DND-41 (cell line): ENCODE data around the gene GALNT1.
A peak's percentile ranks its signal among the peaks of the same experiment; 100 is the strongest.

Source experiments
- ATAC-seq: fragments of 200-7000 bp; cut with Tn5 transposase; 3 replicates; pipeline ENCODE4 v1.9.1; 2021; ENCODE audit warnings: low read depth; ENCODE audit not compliant: insufficient read depth
- DNase-seq: peaks from one replicate; pipeline ENCODE4 v3.0.0-alpha.2; 2020
- H2AFZ ChIP-seq: 2 replicates; pipeline ENCODE4 v1.6.0; 2012; ENCODE audit warnings: low read depth, low read length
- H3K27ac ChIP-seq: 2 replicates; pipeline ENCODE4 v1.5.1; 2012; ENCODE audit warnings: low read length, inconsistent platforms
- H3K27me3 ChIP-seq: fragments of 200-600 bp; sonication (generic); 2 replicates; pipeline ENCODE4 v1.6.0; 2012; ENCODE audit warnings: low read length, mild to moderate bottlenecking, inconsistent platforms; ENCODE audit not compliant: insufficient read depth, poor library complexity
- H3K36me3 ChIP-seq: 2 replicates; pipeline ENCODE4 v1.5.1; 2012; ENCODE audit warnings: low read length, inconsistent platforms; ENCODE audit not compliant: insufficient read depth
- H3K4me1 ChIP-seq: 2 replicates; pipeline ENCODE4 v1.5.1; 2012; ENCODE audit warnings: mild to moderate bottlenecking, low read length; ENCODE audit not compliant: insufficient read depth
- H3K4me2 ChIP-seq: 2 replicates; pipeline ENCODE4 v1.6.0; 2012; ENCODE audit warnings: mild to moderate bottlenecking, moderate library complexity, low read length, inconsistent platforms; ENCODE audit not compliant: insufficient read depth
- H3K4me3 ChIP-seq, 2 experiments: fragments of 200-600 bp in 1 of 2; shearing (Covaris generic) in 1 of 2; 2 replicates each; pipeline ENCODE4 v1.5.1; 2012 to 2016; ENCODE audit warnings: inconsistent platforms in 2 of 2, low read length in 2 of 2, mild to moderate bottlenecking in 2 of 2, low read depth in 1 of 2, moderate library complexity in 1 of 2
- H3K79me2 ChIP-seq: 2 replicates; pipeline ENCODE4 v1.6.0; 2012; ENCODE audit warnings: low read length, inconsistent platforms; ENCODE audit not compliant: insufficient read depth
- H3K9ac ChIP-seq: 2 replicates; pipeline ENCODE4 v1.6.0; 2012; ENCODE audit warnings: low read depth, mild to moderate bottlenecking, inconsistent platforms, low read length, moderate library complexity
- H3K9me3 ChIP-seq: 2 replicates; pipeline ENCODE4 v1.5.1; 2012; ENCODE audit warnings: low read length, moderate library complexity, mild to moderate bottlenecking, inconsistent platforms; ENCODE audit not compliant: insufficient read depth, severe bottlenecking
- H4K20me1 ChIP-seq: 2 replicates; pipeline ENCODE4 v1.6.0; 2012; ENCODE audit warnings: low read length; ENCODE audit not compliant: insufficient read depth
- CTCF ChIP-seq: IDR thresholded peaks from 2 replicates; pipeline ENCODE4 v1.5.1; 2012; ENCODE audit warnings: borderline replicate concordance, low read length, moderate library complexity, mild to moderate bottlenecking; ENCODE audit not compliant: poor library complexity, severe bottlenecking; ENCODE audit errors: extremely low read depth
- EZH2 ChIP-seq: IDR thresholded peaks from 3 replicates; pipeline ENCODE4 v1.6.1; 2012; ENCODE audit warnings: borderline replicate concordance, low read depth, mild to moderate bottlenecking, moderate library complexity, low read length, inconsistent platforms; ENCODE audit not compliant: severe bottlenecking

The GALNT1 gene

GRCh38 chr18:35581546-35581897 is at the start of gene GALNT1:
Gene GALNT1, plus strand, starts transcription at chr18:35581740. Its CDS starts 72,923 bp downstream, at chr18:35654663.
- Histone ChIP-seq H4K20me1 (peaks cover 13% of the 10 kb centered on the region; the same call in 1 of the 2 replicates), H3K79me2 (peaks cover 43% of the 10 kb centered on the region), H3K9me3 (peaks cover 6% of the 10 kb centered on the region), H3K4me3 (peak within 1 kb of the TSS; percentile 78 to 80), H3K4me2 (peak within 1 kb of the TSS; percentile 88), H3K9ac (peak within 1 kb of the TSS; percentile 88), H3K27me3 (peaks cover 8% of the 10 kb centered on the region), H2AFZ (peak within 1 kb of the TSS; percentile 86), H3K4me1 (peaks cover 28% of the 10 kb centered on the region), H3K27ac (peak within 1 kb of the TSS; percentile 77), H3K36me3 (0 out of 2 replicates have a peak, but pooled peaks cover 3% of the 10 kb centered on the region)
- no peak for TF ChIP-seq CTCF
- TF ChIP-seq EZH2 = no peak
- DNase-seq (no peak), ATAC-seq (peak; percentile 3; the same call in 1 of the 3 replicates)

- H3K4me3 ChIP-seq = no peak overlapping the region
- DNase-seq (no peak), ATAC-seq (no peak)
- no peaks in the 10 kb centered on the region for H3K36me3 ChIP-seq
- H3K4me2 ChIP-seq = no peak overlapping the region
- no peaks in the 10 kb centered on the region for H3K27me3 ChIP-seq
- no peaks in the 10 kb centered on the region for H4K20me1 ChIP-seq
- no peak overlapping the region for H2AFZ ChIP-seq
- TF ChIP-seq EZH2 (no peak), CTCF (no peak)
- no peaks in the 10 kb centered on the region for H3K9me3 ChIP-seq
- H3K27ac ChIP-seq = no peak overlapping the region
- no peaks in the 10 kb centered on the region for H3K79me2 ChIP-seq
- H3K4me1 ChIP-seq = no peaks in the 10 kb centered on the region
- no peak overlapping the region for H3K9ac ChIP-seq
These were observed 47.6 kb upstream of the GALNT1 start for GRCh38 chr18:35533916-35534405.

DNA sequence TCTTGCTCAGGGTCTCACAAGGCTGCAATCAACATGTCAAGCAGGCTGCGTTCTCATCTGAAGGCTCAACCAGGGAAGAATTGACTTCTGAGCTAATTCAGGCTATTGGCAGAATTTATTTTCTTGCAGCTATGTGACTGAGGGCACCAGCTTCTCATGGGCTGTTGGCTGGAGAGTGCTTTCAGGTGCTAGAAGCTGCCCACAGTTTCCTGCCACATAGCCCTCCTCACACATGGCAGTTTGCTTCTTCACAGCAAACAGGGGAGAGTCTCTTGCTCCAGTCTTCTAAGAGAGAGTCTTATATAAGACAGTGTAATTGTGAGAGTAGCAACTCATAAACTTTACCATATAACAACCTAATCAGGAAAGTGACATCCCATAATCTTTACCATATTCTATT is 46.2 kb upstream of the GALNT1 start:
- Histone ChIP-seq H3K4me3 (no peak overlapping the region), H3K79me2 (no peaks in the 10 kb centered on the region), H3K4me1 (no peaks in the 10 kb centered on the region), H3K36me3 (no peaks in the 10 kb centered on the region), H3K9ac (no peak overlapping the region), H3K27me3 (no peaks in the 10 kb centered on the region), H3K27ac (no peak overlapping the region), H2AFZ (no peak overlapping the region), H4K20me1 (no peaks in the 10 kb centered on the region), H3K9me3 (no peaks in the 10 kb centered on the region), H3K4me2 (no peak overlapping the region)
- TF ChIP-seq CTCF = no peak
- no peak for TF ChIP-seq EZH2
- DNase-seq (peak; percentile 8), ATAC-seq (peak; percentile 71; the same call in 2 of the 3 replicates)

DNA sequence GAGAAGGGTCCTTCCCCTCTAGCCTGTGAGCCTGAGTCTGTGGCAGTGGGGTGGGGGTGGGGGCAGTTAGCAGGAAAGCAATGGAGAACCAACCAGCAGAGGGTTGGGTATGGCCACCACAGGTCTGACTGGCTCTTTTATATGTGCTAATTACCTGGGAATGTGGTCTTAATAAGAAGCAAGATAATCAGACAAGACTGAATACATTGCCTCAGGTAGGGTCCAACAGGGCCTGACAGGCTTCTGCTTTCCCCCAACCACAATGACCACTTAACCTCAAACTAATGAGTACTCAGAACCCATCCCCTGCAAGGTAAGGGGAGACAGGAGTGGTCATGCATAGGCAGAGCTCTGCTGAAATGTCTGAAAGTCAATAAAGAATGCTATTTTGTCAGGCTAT is 39.2 kb upstream of the GALNT1 start:
- Histone ChIP-seq H3K27me3 (peaks cover 4% of the 10 kb centered on the region), H3K4me3 (no peak overlapping the region), H3K4me2 (no peak overlapping the region), H2AFZ (no peak overlapping the region), H3K36me3 (no peaks in the 10 kb centered on the region), H3K79me2 (no peaks in the 10 kb centered on the region), H4K20me1 (no peaks in the 10 kb centered on the region), H3K27ac (no peak overlapping the region), H3K9ac (no peak overlapping the region), H3K4me1 (no peaks in the 10 kb centered on the region), H3K9me3 (no peaks in the 10 kb centered on the region)
- ATAC-seq (no peak), DNase-seq (no peak)
- no peak for TF ChIP-seq CTCF
- TF ChIP-seq EZH2 = no peak
